ENCODE results near the gene EIF2B1.

Gene EIF2B1

GRCh38 chr12:123601602-123602489 lies 31.6 kb downstream of the EIF2B1 start, which contains the start of gene DDX55 (continued):
- TF ChIP-seq ZFP69B (tag by site-specific recombination; IDR thresholded peaks at IDR 0.05) (peak; percentile 83), ZNF112 (tag by site-specific recombination; IDR thresholded peaks at IDR 0.05) (no peak), SP2 (tag by site-specific recombination; IDR thresholded peaks at IDR 0.05) (peak; percentile 88), MYNN (tag by site-specific recombination; IDR thresholded peaks at IDR 0.05; ENCODE audit: borderline replicate concordance) (no peak; the same call in 1 of the 2 replicates), ZNF239 (tag by site-specific recombination; IDR thresholded peaks at IDR 0.05) (peak; percentile 92), SALL2 (tag by site-specific recombination; IDR thresholded peaks at IDR 0.05; ENCODE audit: borderline replicate concordance) (peak; percentile 70; the same call in 1 of the 2 replicates), YY2 (tag by site-specific recombination; IDR thresholded peaks at IDR 0.05) (peak; percentile 94), HOXC10 (CRISPR knock-in tag; IDR thresholded peaks at IDR 0.05) (0 out of 2 replicates have a peak, but pooled peaks have one; percentile 49), ZNF266 (tag by site-specific recombination; IDR thresholded peaks at IDR 0.05; ENCODE audit: low read depth) (no peak), ZNF677 (tag by site-specific recombination; IDR thresholded peaks at IDR 0.05) (no peak), PBX3 (CRISPR knock-in tag; IDR thresholded peaks at IDR 0.05) (peak; percentile 95), ZIC2 (tag by site-specific recombination; IDR thresholded peaks at IDR 0.05) (peak; percentile 91), SCRT2 (tag by site-specific recombination; IDR thresholded peaks at IDR 0.05) (peak; percentile 79), ZNF701 (tag by site-specific recombination; IDR thresholded peaks at IDR 0.05) (no peak), PRDM2 (tag by site-specific recombination; IDR thresholded peaks at IDR 0.05; ENCODE audit: borderline replicate concordance) (no peak), ZBTB49 (tag by site-specific recombination; IDR thresholded peaks at IDR 0.05; ENCODE audit: low read depth) (no peak; the same call in 1 of the 2 replicates), ZNF23 (tag by site-specific recombination; IDR thresholded peaks at IDR 0.05; ENCODE audit: borderline replicate concordance) (peak; percentile 73; the same call in 1 of the 2 replicates), KLF1 (tag by site-specific recombination; IDR thresholded peaks at IDR 0.05) (peak; percentile 61), ZNF830 (tag by site-specific recombination; IDR thresholded peaks at IDR 0.05; ENCODE audit: low read depth) (no peak), ZNF37A (tag by site-specific recombination; IDR thresholded peaks at IDR 0.05) (no peak), ZNF335 (tag by site-specific recombination; conservative IDR thresholded peaks at IDR 0.05) (peak; percentile 89), AEBP2 (tag by site-specific recombination; IDR thresholded peaks at IDR 0.05; ENCODE audit: borderline replicate concordance) (peak; percentile 82), GLIS2 (tag by site-specific recombination; IDR thresholded peaks at IDR 0.05) (peak; percentile 93), ZNF433 (tag by site-specific recombination; IDR thresholded peaks at IDR 0.05; ENCODE audit: low read depth) (no peak), ZSCAN4 (tag by site-specific recombination; IDR thresholded peaks at IDR 0.05) (peak; percentile 78), ZBTB17 (tag by site-specific recombination; IDR thresholded peaks at IDR 0.05) (peak; percentile 98), ZNF423 (tag by site-specific recombination; IDR thresholded peaks at IDR 0.05) (peak; percentile 99), TCF7L2 (IDR thresholded peaks at IDR 0.05; ENCODE audit: borderline replicate concordance, low read depth, low read length) (no peak)
